Hematopoietic multipotent progenitor cell treated with erythropoietin and hydrocortisone succinate and interleukin-3 and kit ligand, for 15 days (in vitro differentiated cells): ENCODE measurements around the gene OTUD3.
"Not testable (repeated sequence)": the region's sequence is repeated elsewhere in the genome, so short reads cannot be mapped to it uniquely, and the experiment has no call there.

ENCODE experiments used
- DNase-seq: peaks from one replicate; pipeline ENCODE4 v3.0.0-alpha.2; 2015; ENCODE audit warnings: low spot score

Gene OTUD3

GRCh38 chr1:19920132-19920710 lies 38.0 kb downstream of the OTUD3 start:
- DNase-seq, result no peak

- no peak for DNase-seq
Measured at GRCh38 chr1:19921310-19921709, 39.1 kb downstream of the OTUD3 start.

DNA sequence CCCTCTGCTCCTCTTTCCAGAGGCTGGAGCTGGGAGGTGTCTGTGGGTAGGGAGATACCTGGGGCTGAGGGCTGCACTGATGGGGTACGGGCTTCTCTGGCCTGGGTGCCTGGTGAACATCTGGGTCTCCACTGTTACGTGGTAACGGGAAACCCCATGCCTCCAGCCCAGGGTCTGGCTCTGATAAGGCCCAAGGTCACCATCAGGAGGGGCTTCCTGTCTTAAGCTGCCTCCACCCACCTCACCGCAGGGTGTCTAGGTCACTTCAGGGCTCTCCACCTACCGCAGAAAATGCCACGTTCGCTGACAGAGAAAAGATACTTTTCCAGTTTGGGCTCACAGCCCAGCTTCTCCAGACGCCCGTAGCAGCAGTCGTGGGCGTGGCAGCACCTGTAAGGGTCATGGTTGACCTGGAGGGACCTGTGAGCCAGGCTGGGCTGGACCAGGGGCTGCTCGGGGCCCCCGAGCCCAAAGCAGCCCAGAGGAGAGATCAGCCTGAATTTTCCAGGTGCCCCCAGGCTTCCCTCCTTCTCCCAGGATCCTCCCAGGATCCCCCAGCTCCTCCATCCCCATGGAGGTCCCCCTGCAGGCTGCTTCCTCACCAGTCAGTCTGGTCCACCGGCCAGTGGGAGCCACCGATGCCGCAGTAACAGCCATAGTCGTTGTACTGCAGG lies 40.0 kb downstream of the OTUD3 start:
- no peak for DNase-seq

- DNase-seq, result no peak
Measured at GRCh38 chr1:19923137-19923952, 41.1 kb downstream of the OTUD3 start, which contains the start of gene PLA2G2E. Gene PLA2G2E, minus strand, starts transcription at chr1:19923617. Its CDS starts 58 bp downstream, at chr1:19923559.

GRCh38 chr1:19923953-19924346 lies 41.8 kb downstream of the OTUD3 start:
- no peak for DNase-seq

GRCh38 chr1:19925342-19926070 lies 43.3 kb downstream of the OTUD3 start:
- DNase-seq, result no peak

DNA sequence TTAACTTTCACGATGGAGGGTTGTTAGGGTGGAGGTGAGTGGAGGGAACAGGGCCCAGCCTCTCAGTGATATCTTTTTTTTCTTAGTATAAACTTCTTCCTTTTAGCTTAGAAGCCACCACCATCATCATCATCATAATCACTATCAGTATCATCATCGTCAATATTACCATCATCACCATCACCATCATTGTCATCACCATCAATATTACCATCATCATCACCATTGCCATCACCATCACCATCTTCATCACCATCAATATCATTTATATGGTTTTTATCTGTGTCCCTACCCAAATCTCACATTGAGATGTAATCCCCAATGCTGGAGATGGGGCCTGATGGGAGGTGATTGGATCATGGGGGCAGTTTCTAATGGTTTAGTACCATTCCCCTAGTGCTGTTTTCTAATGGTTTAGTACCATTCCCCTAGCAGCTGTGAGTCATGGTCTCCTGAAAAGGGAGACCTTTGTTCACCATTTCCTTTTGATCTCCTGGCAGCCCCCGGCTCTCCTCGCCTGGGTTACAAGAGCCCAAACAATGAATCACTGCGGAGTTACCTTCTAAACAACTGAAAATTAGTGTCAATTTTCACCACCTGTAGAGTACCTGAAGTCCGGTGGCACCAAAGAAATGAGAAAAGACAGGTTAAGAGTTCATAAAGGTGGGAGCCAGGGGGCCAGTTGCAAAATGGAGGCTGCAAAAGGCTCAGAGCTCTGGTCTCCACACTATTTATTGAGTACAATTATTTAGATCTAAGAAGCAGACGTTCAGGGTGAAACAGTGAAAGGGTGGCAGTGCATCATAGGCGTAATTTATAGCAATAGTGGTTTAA lies 44.3 kb downstream of the OTUD3 start:
- no peak for DNase-seq

DNA sequence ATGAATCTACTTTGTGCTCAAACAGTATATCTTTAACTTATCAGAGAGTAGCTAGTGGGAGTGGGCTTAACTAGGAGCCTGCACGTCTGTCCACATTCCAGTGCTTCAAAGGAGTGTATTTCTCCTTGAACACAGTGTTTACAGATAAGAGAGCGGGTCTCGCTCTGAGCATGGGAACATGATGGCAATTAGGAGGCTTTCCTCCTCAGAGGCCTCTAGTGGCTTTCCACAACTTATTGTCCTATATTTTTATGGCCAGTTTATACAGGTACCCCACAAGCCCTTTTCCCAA lies 44.9 kb downstream of the OTUD3 start:
- DNase-seq, result not testable (repeated sequence)

- no peak for DNase-seq
Measured at GRCh38 chr1:19932866-19933265, 50.7 kb downstream of the OTUD3 start.

- DNase-seq, result no peak
Measured at GRCh38 chr1:19934336-19934735, 52.1 kb downstream of the OTUD3 start.

DNA sequence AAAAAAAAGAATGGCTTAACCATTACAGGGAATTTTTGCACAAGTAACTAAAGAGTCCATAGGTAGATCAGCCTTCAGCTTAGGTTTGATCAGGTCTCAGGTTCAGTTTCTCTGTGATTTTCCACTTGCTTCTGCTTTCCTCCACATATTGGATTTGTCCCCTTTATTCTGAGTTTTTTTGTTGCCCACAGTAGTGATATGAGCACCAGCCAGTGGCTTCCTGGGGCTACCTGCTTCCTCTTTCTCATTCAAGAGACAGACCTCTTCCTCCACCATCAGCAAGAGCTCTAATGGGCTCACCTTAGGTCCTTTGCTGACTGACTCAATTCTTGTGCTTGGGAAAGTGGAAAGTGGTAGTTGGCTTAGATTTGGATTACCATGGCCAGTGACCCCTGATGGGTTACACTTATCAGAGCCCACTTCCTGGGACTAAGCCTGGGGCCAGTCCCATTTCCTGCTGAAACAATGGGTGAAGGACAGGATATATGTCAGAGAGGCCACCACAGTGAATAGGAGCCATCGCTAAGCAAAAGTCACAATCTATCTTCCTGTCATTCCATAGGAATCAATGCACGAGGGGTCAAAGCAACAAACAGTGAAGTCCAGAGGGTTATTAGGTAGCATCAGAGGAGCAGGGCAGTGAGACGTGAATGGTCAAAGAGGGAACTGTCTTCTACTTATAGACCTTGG lies 54.0 kb downstream of the OTUD3 start:
- DNase-seq, result no peak

- no peak for DNase-seq
Measured at GRCh38 chr1:19938472-19938871, 56.3 kb downstream of the OTUD3 start.

GRCh38 chr1:19940486-19941205 lies 58.5 kb downstream of the OTUD3 start:
- DNase-seq, result no peak

DNA sequence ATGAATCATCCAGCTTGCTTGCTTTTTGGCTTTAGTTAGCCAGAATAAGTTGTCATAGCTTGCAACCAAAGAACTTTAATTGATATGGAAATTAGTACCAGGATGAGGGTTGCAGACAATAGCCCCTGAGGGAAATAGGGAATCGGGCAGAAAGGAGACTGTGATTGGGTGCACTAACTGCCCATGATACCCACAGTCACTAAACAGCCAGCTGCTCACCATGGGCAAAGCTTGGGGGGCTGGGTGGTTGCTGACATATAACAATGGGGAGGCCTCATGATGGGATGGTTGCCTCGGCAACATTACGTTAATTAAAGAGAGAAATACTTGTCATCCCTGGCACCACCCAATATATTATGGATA lies 59.0 kb downstream of the OTUD3 start:
- DNase-seq, result no peak

DNA sequence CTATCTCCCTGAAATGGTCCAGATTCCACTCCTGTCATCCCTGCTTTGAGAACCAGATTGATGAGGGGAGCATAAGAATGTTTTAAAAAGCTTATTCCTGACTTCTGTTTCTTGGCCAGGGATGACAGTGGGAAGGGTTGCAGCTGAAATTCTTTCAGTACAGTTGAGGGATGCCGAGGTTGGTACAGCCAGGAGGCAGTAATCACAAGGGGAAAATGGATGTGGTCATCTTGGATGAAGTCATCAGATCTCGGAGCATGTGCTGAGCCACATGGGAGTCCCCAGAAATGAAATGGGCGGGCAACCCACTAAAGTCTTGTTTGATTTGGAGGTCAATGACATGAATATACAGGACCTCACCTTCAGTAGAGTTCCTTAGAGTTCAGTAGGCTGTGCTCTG lies 59.9 kb downstream of the OTUD3 start:
- no peak for DNase-seq

DNA sequence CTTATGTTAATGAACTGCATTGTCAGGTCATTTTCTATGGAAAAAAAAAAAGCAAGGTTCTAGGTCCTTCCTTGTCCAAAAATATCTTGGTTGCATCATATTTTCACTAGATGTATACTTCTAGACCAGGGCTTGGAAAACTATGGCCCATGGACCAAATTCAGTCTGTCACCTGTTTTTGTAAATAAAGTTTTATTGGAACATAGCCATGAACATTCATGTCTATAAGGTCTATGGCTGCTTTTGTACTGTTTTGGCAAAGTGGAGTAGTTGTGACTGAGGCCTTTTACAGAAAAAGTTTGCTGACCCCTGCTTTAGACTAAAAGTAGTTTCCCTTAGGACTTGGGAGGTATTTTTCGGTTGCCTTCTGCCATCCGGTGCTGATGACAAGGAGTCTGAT lies 60.5 kb downstream of the OTUD3 start:
- no peak for DNase-seq

GRCh38 chr1:19945914-19946313 lies 63.7 kb downstream of the OTUD3 start:
- DNase-seq, result no peak

DNA sequence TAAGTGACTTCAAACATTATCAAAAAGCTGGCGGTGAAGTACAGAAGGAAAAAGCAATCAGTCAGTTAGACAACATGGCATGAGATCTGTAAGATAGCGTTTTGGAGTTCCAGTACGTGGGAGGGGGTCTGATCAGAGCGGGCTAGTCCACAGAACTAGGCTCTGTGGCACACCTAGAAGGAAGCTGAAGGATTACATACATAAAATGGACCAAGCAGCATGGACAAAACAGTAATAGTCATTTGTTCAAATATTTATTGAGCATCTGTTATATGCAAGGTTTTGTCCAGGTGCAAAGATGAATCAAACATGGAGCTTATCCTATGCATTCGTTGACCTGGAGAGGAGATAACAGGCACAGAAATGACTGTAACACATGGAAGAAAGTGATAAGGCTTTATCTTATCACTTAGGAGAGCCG lies 64.1 kb downstream of the OTUD3 start:
- DNase-seq, result no peak

DNA sequence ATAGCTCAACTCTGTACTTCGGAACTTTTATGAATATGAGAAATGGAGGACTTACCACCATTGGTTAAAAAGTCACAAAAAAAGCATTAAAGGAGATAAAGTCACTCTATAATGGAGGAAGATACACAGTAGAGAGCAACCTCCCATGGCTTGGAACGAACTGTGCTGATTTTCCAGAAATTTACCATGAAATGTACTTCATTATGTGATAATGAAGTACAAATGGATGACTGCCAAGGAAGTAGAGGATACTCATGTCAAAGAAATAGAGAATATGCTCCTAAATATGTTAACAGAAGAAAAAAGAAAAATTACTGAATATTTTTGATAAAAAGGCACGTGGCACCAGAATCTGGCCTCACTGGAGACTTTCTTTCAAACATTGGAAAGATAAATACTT lies 64.8 kb downstream of the OTUD3 start:
- no peak for DNase-seq

GRCh38 chr1:19949016-19949415 lies 66.8 kb downstream of the OTUD3 start:
- DNase-seq, result no peak

- DNase-seq, result no peak
Measured at GRCh38 chr1:19954059-19954458, 71.9 kb downstream of the OTUD3 start.
